Ishikawa (cell line): Measurements from ENCODE around the gene HIGD2B.

ENCODE experiments used
- CEBPB ChIP-seq: IDR thresholded peaks from 2 replicates; pipeline ENCODE4 v1.6.1; 2012
- CREB1 ChIP-seq: IDR thresholded peaks from 2 replicates; pipeline ENCODE4 v1.6.1; 2012; ENCODE audit warnings: low read depth
- EGR1 ChIP-seq: IDR thresholded peaks from 2 replicates; pipeline ENCODE4 v1.6.1; 2012
- EP300 ChIP-seq: IDR thresholded peaks from 2 replicates; pipeline ENCODE4 v1.6.1; 2012; ENCODE audit warnings: borderline replicate concordance
- FOXM1 ChIP-seq: IDR thresholded peaks from 2 replicates; pipeline ENCODE4 v1.6.1; 2012; ENCODE audit warnings: low read depth, borderline replicate concordance
- RAD21 ChIP-seq: IDR thresholded peaks from 2 replicates; pipeline ENCODE4 v1.6.1; 2012; ENCODE audit warnings: low read depth
- REST ChIP-seq: IDR thresholded peaks from 2 replicates; pipeline ENCODE4 v1.6.1; 2012; ENCODE audit warnings: low read depth, mild to moderate bottlenecking
- TAF1 ChIP-seq: IDR thresholded peaks from 2 replicates; pipeline ENCODE4 v1.6.1; 2012; ENCODE audit warnings: low read depth, mild to moderate bottlenecking
- TEAD4 ChIP-seq: IDR thresholded peaks from 2 replicates; pipeline ENCODE4 v1.6.1; 2012
- USF1 ChIP-seq: IDR thresholded peaks from 2 replicates; pipeline ENCODE4 v1.6.1; 2012
- YY1 ChIP-seq: IDR thresholded peaks from 2 replicates; pipeline ENCODE4 v1.6.1; 2012; ENCODE audit warnings: low read depth
- TF ChIP-seq, protein P1 (sequence below): IDR thresholded peaks from 2 replicates; pipeline ENCODE4 v1.6.1; 2012

GRCh38 chr15:72724028-72724427, 38.0 kb upstream of the HIGD2B start:
- TF ChIP-seq CREB1 = no peak
- no peak for TF ChIP-seq YY1
- TF ChIP-seq, protein P1, sequence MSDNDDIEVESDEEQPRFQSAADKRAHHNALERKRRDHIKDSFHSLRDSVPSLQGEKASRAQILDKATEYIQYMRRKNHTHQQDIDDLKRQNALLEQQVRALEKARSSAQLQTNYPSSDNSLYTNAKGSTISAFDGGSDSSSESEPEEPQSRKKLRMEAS = no peak
- no peak for TF ChIP-seq EGR1
- TF ChIP-seq REST = no peak
- no peak for TF ChIP-seq RAD21
- TF ChIP-seq CEBPB = no peak
- TF ChIP-seq EP300 = no peak
- no peak for TF ChIP-seq TEAD4
- TF ChIP-seq USF1 = no peak
- TF ChIP-seq FOXM1 = no peak
- no peak for TF ChIP-seq TAF1
